GM12892 (cell line): ENCODE measurements around the gene ERVFRD-1.

Source experiments
- POLR2A ChIP-seq: IDR thresholded peaks from 2 replicates; pipeline ENCODE4 v1.6.1; 2011; ENCODE audit warnings: low read depth, low read length, control low read depth
- TAF1 ChIP-seq: IDR thresholded peaks from 2 replicates; pipeline ENCODE4 v1.6.1; 2011; ENCODE audit warnings: low read depth, mild to moderate bottlenecking, control low read depth, low read length, borderline replicate concordance

DNA sequence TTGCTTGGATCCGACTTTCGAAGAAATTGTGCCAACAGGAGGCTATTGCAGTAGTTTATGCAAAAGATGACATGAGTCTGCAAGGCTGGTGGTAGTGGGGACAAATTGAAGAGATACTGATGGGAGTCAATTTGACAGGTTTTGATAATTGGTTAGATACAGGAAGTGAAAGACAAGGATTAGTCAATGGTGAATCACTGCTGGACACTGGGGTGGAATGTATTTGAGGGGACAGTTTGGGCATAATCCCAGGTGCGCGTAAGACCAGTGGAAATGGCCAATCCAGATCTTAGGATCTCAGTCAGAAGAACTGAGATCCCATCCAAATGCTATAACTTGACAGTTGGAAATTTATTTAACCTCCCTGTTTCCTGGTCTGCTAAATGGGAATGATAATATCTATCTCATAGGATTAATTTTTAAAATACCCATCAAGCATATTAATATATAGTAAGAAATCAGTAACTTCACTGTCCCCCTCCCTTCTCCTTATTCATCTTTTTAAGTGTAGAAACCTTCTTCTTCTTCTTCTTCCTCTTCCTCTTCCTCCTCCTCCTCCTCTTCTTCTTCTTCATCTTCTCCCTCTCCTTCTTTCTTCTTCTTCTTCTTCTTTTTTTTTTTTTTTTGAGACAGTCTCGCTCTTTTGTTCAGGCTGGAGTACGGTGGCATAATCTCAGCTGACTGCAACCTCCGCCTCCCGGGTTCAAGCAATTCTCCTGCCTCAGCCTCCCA lies 30.9 kb upstream of the ERVFRD-1 start:
- TF ChIP-seq POLR2A (no peak), TAF1 (no peak)
